HFFc6 (cell line): ENCODE results near the gene LRP1-AS. TPM values are rescaled to one million over a fixed set of nuclear protein-coding genes. Genes with fewer than 3 reads are reported as not detected.

Experiments
- DNase-seq: peaks from one replicate; pipeline ENCODE4 v3.0.0-alpha.2; 2018
- H3K27ac Mint-ChIP-seq: 2 replicates; pipeline ENCODE4 v1.8.0; 2020; ENCODE audit warnings: mild to moderate bottlenecking, mixed read lengths
- H3K27me3 Mint-ChIP-seq: 2 replicates; pipeline ENCODE4 v1.8.0; 2021; ENCODE audit warnings: mild to moderate bottlenecking, moderate library complexity, mixed read lengths; ENCODE audit not compliant: insufficient read depth
- H3K36me3 Mint-ChIP-seq: 2 replicates; pipeline ENCODE4 v1.8.0; 2021; ENCODE audit warnings: low read depth, mixed read lengths
- H3K4me1 Mint-ChIP-seq: 2 replicates; pipeline ENCODE4 v1.8.0; 2020; ENCODE audit warnings: low read depth, mixed read lengths
- H3K4me3 Mint-ChIP-seq: 2 replicates; pipeline ENCODE4 v1.8.0; 2020; ENCODE audit warnings: mild to moderate bottlenecking, moderate library complexity, mixed read lengths
- H3K9me3 Mint-ChIP-seq: 2 replicates; pipeline ENCODE4 v1.8.0; 2020; ENCODE audit warnings: mild to moderate bottlenecking, mixed read lengths
- total RNA-seq, 6 experiments: library from RNA; stranded (reverse); fragmentation: NEBNext Ultra II Directional; extraction: Animal tissue kit (Norgen Biotek cat#: 25700); gene quantifications; 2 replicates in 1 of 6; 3 replicates in 5 of 6; pipeline ENCODE4 v1.2.3, GENCODE V29; 2021
- TF ChIP-seq, protein P1 (sequence below): fragments of 200-600 bp; sonication (generic); IDR thresholded peaks from 2 replicates; pipeline ENCODE4 v1.5.0; 2021; ENCODE audit warnings: antibody characterized with exemption, mild to moderate bottlenecking

The LRP1-AS gene
- total RNA-seq, 6 experiments from 2014 or later = not detected

DNA sequence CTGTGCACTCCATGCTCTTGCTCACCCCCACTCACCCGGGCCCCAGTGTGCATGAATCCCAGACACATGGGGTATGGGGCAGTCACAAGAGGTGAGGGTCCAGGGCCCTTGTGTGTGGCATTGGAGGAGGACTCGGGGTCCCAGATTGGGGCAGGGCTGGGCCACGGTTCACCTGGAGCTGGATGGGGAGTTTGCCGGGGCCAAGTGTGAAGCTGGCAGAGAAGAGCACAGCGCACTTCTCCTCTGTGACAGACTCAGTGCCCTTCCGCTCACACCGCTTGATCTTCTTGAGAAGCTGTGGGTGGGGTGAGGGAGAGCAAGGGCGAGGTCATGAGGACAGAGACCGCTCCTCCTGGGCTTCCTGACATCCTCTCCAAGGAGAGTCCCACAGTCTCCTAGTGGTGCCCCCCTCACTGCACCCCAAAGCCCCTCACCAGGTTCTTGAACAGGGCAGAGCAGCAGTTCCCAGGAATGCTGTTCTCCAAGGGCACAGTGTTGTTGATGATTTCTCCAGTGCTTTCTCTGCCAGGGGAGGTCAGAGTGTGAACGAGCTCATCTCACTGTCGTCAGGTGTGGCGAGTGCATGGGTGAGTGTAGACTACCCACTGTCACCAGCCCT lies 43.0 kb downstream of the LRP1-AS start:
- Mint-ChIP-seq H3K27me3 (peaks cover 3% of the 10 kb centered on the region), H3K4me1 (peaks cover 15% of the 10 kb centered on the region), H3K9me3 (no peaks in the 10 kb centered on the region), H3K36me3 (peaks cover 26% of the 10 kb centered on the region), H3K27ac (no peak overlapping the region), H3K4me3 (no peak overlapping the region)
- no peak for DNase-seq
- TF ChIP-seq, protein P1, sequence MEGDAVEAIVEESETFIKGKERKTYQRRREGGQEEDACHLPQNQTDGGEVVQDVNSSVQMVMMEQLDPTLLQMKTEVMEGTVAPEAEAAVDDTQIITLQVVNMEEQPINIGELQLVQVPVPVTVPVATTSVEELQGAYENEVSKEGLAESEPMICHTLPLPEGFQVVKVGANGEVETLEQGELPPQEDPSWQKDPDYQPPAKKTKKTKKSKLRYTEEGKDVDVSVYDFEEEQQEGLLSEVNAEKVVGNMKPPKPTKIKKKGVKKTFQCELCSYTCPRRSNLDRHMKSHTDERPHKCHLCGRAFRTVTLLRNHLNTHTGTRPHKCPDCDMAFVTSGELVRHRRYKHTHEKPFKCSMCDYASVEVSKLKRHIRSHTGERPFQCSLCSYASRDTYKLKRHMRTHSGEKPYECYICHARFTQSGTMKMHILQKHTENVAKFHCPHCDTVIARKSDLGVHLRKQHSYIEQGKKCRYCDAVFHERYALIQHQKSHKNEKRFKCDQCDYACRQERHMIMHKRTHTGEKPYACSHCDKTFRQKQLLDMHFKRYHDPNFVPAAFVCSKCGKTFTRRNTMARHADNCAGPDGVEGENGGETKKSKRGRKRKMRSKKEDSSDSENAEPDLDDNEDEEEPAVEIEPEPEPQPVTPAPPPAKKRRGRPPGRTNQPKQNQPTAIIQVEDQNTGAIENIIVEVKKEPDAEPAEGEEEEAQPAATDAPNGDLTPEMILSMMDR = no peak

- H3K4me3 Mint-ChIP-seq = no peak overlapping the region
Measured at GRCh38 chr12:57103856-57104255, 43.6 kb downstream of the LRP1-AS start.

GRCh38 chr12:57101892-57102695 lies 45.3 kb downstream of the LRP1-AS start:
- H3K4me1 Mint-ChIP-seq = peaks cover 5% of the 10 kb centered on the region
- H3K9me3 Mint-ChIP-seq = no peaks in the 10 kb centered on the region
- peak overlapping the region; percentile 71 for H3K27ac Mint-ChIP-seq
- H3K27me3 Mint-ChIP-seq = peaks cover 1% of the 10 kb centered on the region
- TF ChIP-seq, protein P1 = no peak
- H3K4me3 Mint-ChIP-seq = no peak overlapping the region
- peaks cover 23% of the 10 kb centered on the region for H3K36me3 Mint-ChIP-seq
- no peak for DNase-seq

More at GRCh38 chr12:57103856-57104255, 43.6 kb downstream of the LRP1-AS start:
- Mint-ChIP-seq H3K36me3 (peaks cover 29% of the 10 kb centered on the region), H3K9me3 (no peaks in the 10 kb centered on the region), H3K27ac (no peak overlapping the region), H3K27me3 (peaks cover 1% of the 10 kb centered on the region), H3K4me1 (peaks cover 12% of the 10 kb centered on the region)
- DNase-seq = no peak
- TF ChIP-seq, protein P1 = no peak

DNA sequence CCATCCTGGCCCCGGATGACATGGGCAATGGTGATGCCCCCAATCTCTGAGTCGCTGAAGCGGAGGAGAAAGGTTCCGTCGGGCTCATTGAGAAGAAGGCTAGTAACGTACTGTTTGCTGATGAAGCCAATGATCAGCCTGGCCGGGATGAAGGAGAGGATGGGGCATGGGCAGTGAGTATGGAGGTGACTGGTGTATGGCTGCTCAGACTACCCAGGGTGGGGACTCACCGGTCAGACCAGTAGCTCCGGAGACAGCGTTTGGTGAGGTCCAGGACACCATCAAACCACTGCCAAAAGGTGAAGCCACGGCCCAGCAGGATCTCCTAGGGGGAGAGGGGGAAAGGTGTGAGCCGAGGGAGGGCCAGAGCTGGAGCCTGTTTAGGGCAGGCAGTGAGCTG lies 47.7 kb downstream of the LRP1-AS start:
- DNase-seq = no peak
- peak overlapping the region; percentile 37 for H3K27ac Mint-ChIP-seq

DNA sequence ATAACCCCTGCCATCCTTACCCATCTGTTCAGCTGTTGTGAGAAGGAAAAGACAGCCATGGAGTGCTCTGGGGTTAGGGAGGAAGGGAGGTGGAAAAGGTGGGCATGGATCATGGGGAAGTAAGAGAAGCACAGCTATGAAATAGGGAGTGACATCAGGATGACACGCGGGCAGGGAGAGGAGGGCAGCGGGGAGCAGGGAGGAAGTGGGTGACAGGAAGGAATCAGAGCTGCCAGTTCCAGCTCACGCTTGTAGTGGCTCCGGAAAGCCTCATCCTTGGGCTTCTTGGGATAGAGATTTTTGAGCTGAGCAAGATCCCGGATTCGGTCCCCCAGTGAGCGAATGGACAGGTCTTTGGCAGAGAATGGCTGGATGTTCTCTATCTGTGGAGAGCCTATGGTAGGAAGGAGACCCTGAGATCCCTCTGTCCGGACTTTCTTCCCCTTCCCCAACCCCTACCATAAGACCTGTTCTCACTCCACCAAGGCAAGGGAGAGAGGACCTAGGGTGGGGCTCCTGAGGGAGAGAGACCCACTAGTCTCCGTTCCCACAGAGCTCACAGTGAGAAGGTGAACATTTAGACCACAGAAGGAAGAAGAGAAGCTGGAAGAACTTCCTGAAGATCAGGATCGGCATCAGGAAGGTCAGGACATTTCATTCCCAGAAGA lies 48.2 kb downstream of the LRP1-AS start:
- Mint-ChIP-seq H3K27ac (peak overlapping the region; percentile 37), H3K4me3 (no peak overlapping the region), H3K9me3 (no peaks in the 10 kb centered on the region), H3K4me1 (peaks cover 32% of the 10 kb centered on the region), H3K27me3 (peaks cover 12% of the 10 kb centered on the region), H3K36me3 (peaks cover 31% of the 10 kb centered on the region)
- DNase-seq = no peak
- TF ChIP-seq, protein P1 = no peak

More for the DNA sequence above, 47.7 kb downstream of the LRP1-AS start:
- H3K27me3 Mint-ChIP-seq = peaks cover 7% of the 10 kb centered on the region
- H3K4me3 Mint-ChIP-seq = no peak overlapping the region
- H3K4me1 Mint-ChIP-seq = peaks cover 26% of the 10 kb centered on the region
- H3K9me3 Mint-ChIP-seq = no peaks in the 10 kb centered on the region
- TF ChIP-seq, protein P1 = no peak
- peaks cover 28% of the 10 kb centered on the region for H3K36me3 Mint-ChIP-seq
